Measurements from ENCODE around the gene PRKRIP1.
"Not testable (repeated sequence)": the region's sequence is repeated elsewhere in the genome, so short reads cannot be mapped to it uniquely, and the experiment has no call there.

Gene PRKRIP1

GRCh38 chr7:102389810-102390209 is 6.4 kb upstream of the PRKRIP1 start:
- no peak for DNase-seq (ENCODE audit: low read depth in 1 of 2, low spot score in 1 of 2)
- TF ChIP-seq JUND (IDR thresholded peaks at IDR 0.05; ENCODE audit: low read depth): no peak
- in situ Hi-C loops (cut with HindIII; ENCODE audit: low pct_unique_long_range_greater_than_20kb, low sequenced_read_pairs): no loop called here

GRCh38 chr7:102390697-102391484 is 5.3 kb upstream of the PRKRIP1 start:
- in situ Hi-C loops (cut with HindIII; ENCODE audit: low pct_unique_long_range_greater_than_20kb, low sequenced_read_pairs): no loop called here
- no peak for TF ChIP-seq JUND (IDR thresholded peaks at IDR 0.05; ENCODE audit: low read depth)
- DNase-seq (ENCODE audit: low read depth in 1 of 2, low spot score in 1 of 2): peak in 1 of 2 experiments; percentile 80

- in situ Hi-C loops (cut with HindIII; ENCODE audit: low pct_unique_long_range_greater_than_20kb, low sequenced_read_pairs): no loop called here
Observed at GRCh38 chr7:102392330-102392729, 3.8 kb upstream of the PRKRIP1 start.

GRCh38 chr7:102393467-102393866 is 2.7 kb upstream of the PRKRIP1 start:
- no peak for DNase-seq (ENCODE audit: low read depth in 1 of 2, low spot score in 1 of 2)
- no peak for TF ChIP-seq JUND (IDR thresholded peaks at IDR 0.05; ENCODE audit: low read depth)
- in situ Hi-C loops (cut with HindIII; ENCODE audit: low pct_unique_long_range_greater_than_20kb, low sequenced_read_pairs): no loop called here

More at GRCh38 chr7:102392330-102392729, 3.8 kb upstream of the PRKRIP1 start:
- no peak for TF ChIP-seq JUND (IDR thresholded peaks at IDR 0.05; ENCODE audit: low read depth)
- no peak for DNase-seq (ENCODE audit: low read depth in 1 of 2, low spot score in 1 of 2)

GRCh38 chr7:102395592-102395872 is 631 bp upstream of the PRKRIP1 start:
- TF ChIP-seq JUND (IDR thresholded peaks at IDR 0.05; ENCODE audit: low read depth): no peak
- no peak for DNase-seq (ENCODE audit: low read depth in 1 of 2, low spot score in 1 of 2)
- in situ Hi-C loops (cut with HindIII; ENCODE audit: low pct_unique_long_range_greater_than_20kb, low sequenced_read_pairs): no loop called here

- in situ Hi-C loops (cut with HindIII; ENCODE audit: low pct_unique_long_range_greater_than_20kb, low sequenced_read_pairs): no loop called here
- DNase-seq (ENCODE audit: low read depth in 1 of 2, low spot score in 1 of 2): no peak
- no peak for TF ChIP-seq JUND (IDR thresholded peaks at IDR 0.05; ENCODE audit: low read depth)
Observed at GRCh38 chr7:102396710-102397019, 502 bp downstream of the PRKRIP1 start.

- in situ Hi-C loops (cut with HindIII; ENCODE audit: low pct_unique_long_range_greater_than_20kb, low sequenced_read_pairs): no loop called here
- no peak for TF ChIP-seq JUND (IDR thresholded peaks at IDR 0.05; ENCODE audit: low read depth)
- no peak for DNase-seq (ENCODE audit: low read depth in 1 of 2, low spot score in 1 of 2)
Observed at GRCh38 chr7:102398543-102398942, 2.4 kb downstream of the PRKRIP1 start.

GRCh38 chr7:102400360-102400759 is 4.2 kb downstream of the PRKRIP1 start:
- in situ Hi-C loops (cut with HindIII; ENCODE audit: low pct_unique_long_range_greater_than_20kb, low sequenced_read_pairs): no loop called here
- no peak for DNase-seq (ENCODE audit: low read depth in 1 of 2, low spot score in 1 of 2)

GRCh38 chr7:102403563-102403962 is 7.4 kb downstream of the PRKRIP1 start:
- DNase-seq (ENCODE audit: low read depth in 1 of 2, low spot score in 1 of 2): no peak
- no peak for TF ChIP-seq JUND (IDR thresholded peaks at IDR 0.05; ENCODE audit: low read depth)
- in situ Hi-C loops (cut with HindIII; ENCODE audit: low pct_unique_long_range_greater_than_20kb, low sequenced_read_pairs): no loop called here

More at GRCh38 chr7:102400360-102400759, 4.2 kb downstream of the PRKRIP1 start:
- no peak for TF ChIP-seq JUND (IDR thresholded peaks at IDR 0.05; ENCODE audit: low read depth)

- peak in 1 of 2 experiments; percentile 65 for DNase-seq (ENCODE audit: low read depth in 1 of 2, low spot score in 1 of 2)
- no peak for TF ChIP-seq JUND (IDR thresholded peaks at IDR 0.05; ENCODE audit: low read depth)
- in situ Hi-C loops (cut with HindIII; ENCODE audit: low pct_unique_long_range_greater_than_20kb, low sequenced_read_pairs): no loop called here
Observed at GRCh38 chr7:102404005-102404861, 8.1 kb downstream of the PRKRIP1 start.

- DNase-seq (ENCODE audit: low read depth in 1 of 2, low spot score in 1 of 2); in situ Hi-C loops (cut with HindIII; ENCODE audit: low pct_unique_long_range_greater_than_20kb, low sequenced_read_pairs): not testable (repeated sequence)
Observed at GRCh38 chr7:102404862-102405188, 8.7 kb downstream of the PRKRIP1 start.

- no peak for DNase-seq (ENCODE audit: low read depth in 1 of 2, low spot score in 1 of 2)
- TF ChIP-seq JUND (IDR thresholded peaks at IDR 0.05; ENCODE audit: low read depth): no peak
- in situ Hi-C loops (cut with HindIII; ENCODE audit: low pct_unique_long_range_greater_than_20kb, low sequenced_read_pairs): no loop called here
Observed at GRCh38 chr7:102407910-102408309, 11.7 kb downstream of the PRKRIP1 start.

GRCh38 chr7:102408530-102408929 is 12.4 kb downstream of the PRKRIP1 start:
- in situ Hi-C loops (cut with HindIII; ENCODE audit: low pct_unique_long_range_greater_than_20kb, low sequenced_read_pairs); DNase-seq (ENCODE audit: low read depth in 1 of 2, low spot score in 1 of 2): not testable (repeated sequence)

Measured in T47D (cell line).